NK-92 treated with Interleukin-12 subunit alpha and Interleukin-12 subunit beta, amount 100 ng/mL, for 24 hours (cell line): ENCODE data around the gene LKAAEAR1.
"Not testable (repeated sequence)": the region's sequence is repeated elsewhere in the genome, so short reads cannot be mapped to it uniquely, and the experiment has no call there.

Source experiments
- DNase-seq: peaks from one replicate; lab custom pipeline; 2025; lab: John Stamatoyannopoulos, UW

The LKAAEAR1 gene

GRCh38 chr20:64083804-64084684 is at the start of gene LKAAEAR1:
LKAAEAR1 (minus strand) TSS chr20:64084398; CDS start chr20:64084219, 179 bp downstream.
- DNase-seq, result no peak

GRCh38 chr20:64131406-64131805 is 47.2 kb upstream of the LKAAEAR1 start:
- DNase-seq, result no peak

GRCh38 chr20:64130876-64131275 is 46.7 kb upstream of the LKAAEAR1 start:
- no peak for DNase-seq

GRCh38 chr20:64130271-64130670 is 46.1 kb upstream of the LKAAEAR1 start:
- DNase-seq, result no peak

GRCh38 chr20:64129146-64129782 is 45.1 kb upstream of the LKAAEAR1 start:
- no peak for DNase-seq

GRCh38 chr20:64123517-64123916 is 39.3 kb upstream of the LKAAEAR1 start:
- DNase-seq, result not testable (repeated sequence)

GRCh38 chr20:64122927-64123326 is 38.7 kb upstream of the LKAAEAR1 start:
- DNase-seq, result not testable (repeated sequence)

- no peak for DNase-seq
These were observed 37.4 kb upstream of the LKAAEAR1 start for GRCh38 chr20:64121586-64121985.

- no peak for DNase-seq
These were observed 35.6 kb upstream of the LKAAEAR1 start for GRCh38 chr20:64119681-64120341.

- no peak for DNase-seq
These were observed 35.1 kb upstream of the LKAAEAR1 start for GRCh38 chr20:64119301-64119680.

- DNase-seq, result not testable (repeated sequence)
These were observed 33.2 kb upstream of the LKAAEAR1 start for GRCh38 chr20:64117432-64117777.

- DNase-seq, result no peak
These were observed 32.6 kb upstream of the LKAAEAR1 start for GRCh38 chr20:64116541-64117431.

- no peak for DNase-seq
These were observed 31.8 kb upstream of the LKAAEAR1 start for GRCh38 chr20:64116016-64116415.

- no peak for DNase-seq
These were observed 31.1 kb upstream of the LKAAEAR1 start for GRCh38 chr20:64115171-64115911.

GRCh38 chr20:64114356-64114971 is 30.3 kb upstream of the LKAAEAR1 start:
- DNase-seq, result no peak

GRCh38 chr20:64113796-64114355 is 29.7 kb upstream of the LKAAEAR1 start:
- DNase-seq, result no peak

GRCh38 chr20:64113444-64113775 is 29.2 kb upstream of the LKAAEAR1 start:
- DNase-seq, result no peak

- DNase-seq, result no peak
These were observed 28.7 kb upstream of the LKAAEAR1 start for GRCh38 chr20:64112691-64113443.

- DNase-seq, result no peak
These were observed 27.8 kb upstream of the LKAAEAR1 start for GRCh38 chr20:64111841-64112641.
